Ishikawa (cell line): Measurements from ENCODE around the gene RPRD1B.

ENCODE experiments used
- CEBPB ChIP-seq: IDR thresholded peaks from 2 replicates; pipeline ENCODE4 v1.6.1; 2012
- CREB1 ChIP-seq: IDR thresholded peaks from 2 replicates; pipeline ENCODE4 v1.6.1; 2012; ENCODE audit warnings: low read depth
- EGR1 ChIP-seq: IDR thresholded peaks from 2 replicates; pipeline ENCODE4 v1.6.1; 2012
- EP300 ChIP-seq: IDR thresholded peaks from 2 replicates; pipeline ENCODE4 v1.6.1; 2012; ENCODE audit warnings: borderline replicate concordance
- FOXM1 ChIP-seq: IDR thresholded peaks from 2 replicates; pipeline ENCODE4 v1.6.1; 2012; ENCODE audit warnings: low read depth, borderline replicate concordance
- TAF1 ChIP-seq: IDR thresholded peaks from 2 replicates; pipeline ENCODE4 v1.6.1; 2012; ENCODE audit warnings: low read depth, mild to moderate bottlenecking
- TCF12 ChIP-seq: IDR thresholded peaks from 2 replicates; pipeline ENCODE4 v1.6.1; 2012; ENCODE audit warnings: low read depth
- YY1 ChIP-seq: IDR thresholded peaks from 2 replicates; pipeline ENCODE4 v1.6.1; 2012; ENCODE audit warnings: low read depth
- ZBTB7A ChIP-seq: IDR thresholded peaks from 2 replicates; pipeline ENCODE4 v1.6.1; 2012; ENCODE audit warnings: low read depth
- TF ChIP-seq, protein P1 (sequence below): IDR thresholded peaks from 2 replicates; pipeline ENCODE4 v1.6.1; 2012; ENCODE audit warnings: low read depth, mild to moderate bottlenecking
- TF ChIP-seq, protein P2 (sequence below): IDR thresholded peaks from 2 replicates; pipeline ENCODE4 v1.6.1; 2012

DNA sequence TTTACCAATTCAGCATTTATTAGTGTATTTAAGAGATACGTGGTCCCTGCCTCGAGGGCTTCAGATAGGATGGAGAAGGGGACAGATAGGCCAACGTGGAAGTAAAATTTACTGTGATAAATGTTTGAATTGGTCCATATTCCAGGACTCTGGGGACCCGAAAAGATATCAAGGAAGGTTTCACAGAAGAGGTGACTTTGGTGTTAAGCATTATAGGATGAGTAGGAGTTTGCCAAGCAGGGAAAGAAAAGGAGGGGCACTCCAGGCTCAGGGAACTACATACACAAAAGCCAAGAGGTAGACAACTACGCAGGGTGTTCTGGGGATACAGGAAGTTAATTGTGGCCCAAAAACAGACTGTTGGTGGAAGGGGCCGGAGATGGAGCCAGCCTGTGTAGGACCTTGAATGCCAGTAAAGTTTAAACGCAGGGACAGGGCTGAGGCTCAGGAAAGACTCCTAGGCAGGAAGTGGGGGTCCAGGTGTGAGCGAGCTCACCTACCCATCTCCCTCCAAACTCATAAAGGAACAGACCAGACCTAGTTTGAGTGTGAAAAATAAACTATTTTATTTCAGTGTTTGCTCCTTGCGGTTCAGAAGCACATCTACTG lies 94.5 kb downstream of the RPRD1B start:
- TF ChIP-seq, protein P1, sequence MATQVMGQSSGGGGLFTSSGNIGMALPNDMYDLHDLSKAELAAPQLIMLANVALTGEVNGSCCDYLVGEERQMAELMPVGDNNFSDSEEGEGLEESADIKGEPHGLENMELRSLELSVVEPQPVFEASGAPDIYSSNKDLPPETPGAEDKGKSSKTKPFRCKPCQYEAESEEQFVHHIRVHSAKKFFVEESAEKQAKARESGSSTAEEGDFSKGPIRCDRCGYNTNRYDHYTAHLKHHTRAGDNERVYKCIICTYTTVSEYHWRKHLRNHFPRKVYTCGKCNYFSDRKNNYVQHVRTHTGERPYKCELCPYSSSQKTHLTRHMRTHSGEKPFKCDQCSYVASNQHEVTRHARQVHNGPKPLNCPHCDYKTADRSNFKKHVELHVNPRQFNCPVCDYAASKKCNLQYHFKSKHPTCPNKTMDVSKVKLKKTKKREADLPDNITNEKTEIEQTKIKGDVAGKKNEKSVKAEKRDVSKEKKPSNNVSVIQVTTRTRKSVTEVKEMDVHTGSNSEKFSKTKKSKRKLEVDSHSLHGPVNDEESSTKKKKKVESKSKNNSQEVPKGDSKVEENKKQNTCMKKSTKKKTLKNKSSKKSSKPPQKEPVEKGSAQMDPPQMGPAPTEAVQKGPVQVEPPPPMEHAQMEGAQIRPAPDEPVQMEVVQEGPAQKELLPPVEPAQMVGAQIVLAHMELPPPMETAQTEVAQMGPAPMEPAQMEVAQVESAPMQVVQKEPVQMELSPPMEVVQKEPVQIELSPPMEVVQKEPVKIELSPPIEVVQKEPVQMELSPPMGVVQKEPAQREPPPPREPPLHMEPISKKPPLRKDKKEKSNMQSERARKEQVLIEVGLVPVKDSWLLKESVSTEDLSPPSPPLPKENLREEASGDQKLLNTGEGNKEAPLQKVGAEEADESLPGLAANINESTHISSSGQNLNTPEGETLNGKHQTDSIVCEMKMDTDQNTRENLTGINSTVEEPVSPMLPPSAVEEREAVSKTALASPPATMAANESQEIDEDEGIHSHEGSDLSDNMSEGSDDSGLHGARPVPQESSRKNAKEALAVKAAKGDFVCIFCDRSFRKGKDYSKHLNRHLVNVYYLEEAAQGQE: no peak
- TF ChIP-seq EGR1 (no peak), CREB1 (no peak), ZBTB7A (no peak), EP300 (no peak), YY1 (no peak), FOXM1 (no peak), TAF1 (no peak), CEBPB (no peak), TCF12 (no peak)
- TF ChIP-seq, protein P2, sequence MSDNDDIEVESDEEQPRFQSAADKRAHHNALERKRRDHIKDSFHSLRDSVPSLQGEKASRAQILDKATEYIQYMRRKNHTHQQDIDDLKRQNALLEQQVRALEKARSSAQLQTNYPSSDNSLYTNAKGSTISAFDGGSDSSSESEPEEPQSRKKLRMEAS: no peak
